ENCODE data around the gene FCHO1. TPM values are rescaled to one million over a fixed set of nuclear protein-coding genes. Genes with fewer than 3 reads are reported as not detected.

Gene FCHO1
- total and polyA plus RNA-seq, 2 donors (not counting 3 experiments of a cell fraction or from before 2014, with no cell fraction given), result 0.66 to 1.6 TPM

- no TSS peak for BruUV-seq (replicated peaks)
- no peak for FAIRE-seq
- CTCF ChIA-PET, result interaction anchor here (1.3 kb wide), 1 partner anchor 10 kb away, joined by 3 read pairs; no protein-coding TSS in a partner anchor
Measured at GRCh38 chr19:17790059-17790780, 38.9 kb downstream of the FCHO1 start.

More at GRCh38 chr19:17790059-17790780, 38.9 kb downstream of the FCHO1 start:
- no peak overlapping the region for H2AFZ ChIP-seq (ENCODE audit: low read depth, low read length)
- dilution Hi-C loops (cut with MboI; ENCODE audit: extremely low pct_ligation_motif_present, low sequenced_read_pairs) (no loop called here), intact Hi-C loops (cut with micrococcal nuclease) (loop anchor here (5.0 kb wide), 1 partner anchor 142 kb away; the partner anchor contains the start of gene CCDC124)
- no peak overlapping the region for H3K4me2 ChIP-seq (ENCODE audit: insufficient read depth, low read length)
- H3K4me1 ChIP-seq (ENCODE audit: control insufficient read depth, extremely low read depth, insufficient read depth, low read length), result peaks cover 3% of the 10 kb centered on the region
- H3K4me3 ChIP-seq (replicated peaks in 1 of 3; ENCODE audit: insufficient read depth in 1 of 3, low read depth in 1 of 3, low read length in 3 of 3), result no peak overlapping the region
- POLR2A ChIA-PET, result no interaction called here
- DNase-seq (ENCODE audit: low read depth, low spot score), result no peak
- no peaks in the 10 kb centered on the region for H3K36me3 ChIP-seq (ENCODE audit: control insufficient read depth in 2 of 2, extremely low read depth in 1 of 2, insufficient read depth in 2 of 2, low read length in 2 of 2)
- no peaks in the 10 kb centered on the region for H3K79me2 ChIP-seq (ENCODE audit: control insufficient read depth, insufficient read depth, low read length)
- H3K9me1 ChIP-seq (replicated peaks; ENCODE audit: control insufficient read depth, extremely low read depth, insufficient read depth, low read length), result no peaks in the 10 kb centered on the region
- H3K27ac ChIP-seq (ENCODE audit: insufficient read depth, low read depth, low read length), result no peak overlapping the region
- H3K9me3 ChIP-seq (replicated peaks; ENCODE audit: control insufficient read depth, insufficient read depth, low read length), result no peaks in the 10 kb centered on the region
- H3K9ac ChIP-seq (replicated peaks; ENCODE audit: extremely low read depth, insufficient read depth, low read length), result no peak overlapping the region
- H4K20me1 ChIP-seq (replicated peaks; ENCODE audit: control insufficient read depth, extremely low read depth, insufficient read depth, low read length), result no peaks in the 10 kb centered on the region
- TF ChIP-seq FOS (IDR thresholded peaks at IDR 0.05; ENCODE audit: borderline replicate concordance, insufficient read depth, low read length) (no peak), MAX (IDR thresholded peaks at IDR 0.05; ENCODE audit: insufficient read depth, insufficient read length) (no peak), POLR2A (IDR thresholded peaks at IDR 0.05; ENCODE audit: low read depth, low read length) (no peak), POLR2AphosphoS5 (IDR thresholded peaks at IDR 0.05; ENCODE audit: insufficient read depth, low read depth, low read length) (no peak), CTCF (IDR thresholded peaks at IDR 0.05; ENCODE audit: extremely low read depth in 1 of 2, insufficient read depth in 1 of 2, low read depth in 1 of 2, low read length in 2 of 2) (no peak), MYC (IDR thresholded peaks at IDR 0.05; ENCODE audit: low read depth, low read length) (no peak), EZH2 (IDR thresholded peaks at IDR 0.05; ENCODE audit: borderline replicate concordance, low read depth, low read length, severe bottlenecking) (no peak), JUN (IDR thresholded peaks at IDR 0.05; ENCODE audit: borderline replicate concordance, insufficient read depth, insufficient read length, low read depth) (no peak), GATA2 (IDR thresholded peaks at IDR 0.05; ENCODE audit: insufficient read depth, insufficient read length, low read depth, low read length) (no peak)
- H3K27me3 ChIP-seq (ENCODE audit: control insufficient read depth in 2 of 2, insufficient read depth in 2 of 2, low read length in 2 of 2), result peaks cover 9% of the 10 kb centered on the region in 2 experiments
